HepG2 (cell line): ENCODE data around the gene PMM2. TPM values are rescaled to one million over a fixed set of nuclear protein-coding genes. Genes with fewer than 3 reads are reported as not detected.

Experiments
- ARNTL ChIP-seq: sonication (generic); formaldehyde crosslinking; IDR thresholded peaks from 2 replicates; pipeline ENCODE4 v1.4.0; 2020; ENCODE audit warnings: mild to moderate bottlenecking, missing genetic modification reagents
- CEBPG ChIP-seq: IDR thresholded peaks from 2 replicates; pipeline ENCODE4 v1.6.1; 2016
- GABPB1 ChIP-seq: IDR thresholded peaks from 2 replicates; pipeline ENCODE4 v1.6.1; 2016; ENCODE audit warnings: mild to moderate bottlenecking, missing genetic modification reagents, moderate library complexity, missing compliant biosample characterization
- MAFK ChIP-seq, 2 experiments: IDR thresholded peaks in 1 of 2; conservative IDR thresholded peaks in 1 of 2; 2 replicates each; pipeline ENCODE4 v1.6.1; 2011; ENCODE audit warnings: improper control_type of control experiment in 2 of 2, low read length in 2 of 2
- MLLT10 ChIP-seq: sonication (generic); formaldehyde crosslinking; IDR thresholded peaks from 2 replicates; pipeline ENCODE4 v1.4.0; 2020; ENCODE audit warnings: missing genetic modification reagents
- NR2F6 ChIP-seq, 2 experiments: IDR thresholded peaks; 2 replicates each; pipeline ENCODE4 v1.6.1; 2016; ENCODE audit warnings: antibody characterized with exemption in 1 of 2, mild to moderate bottlenecking in 1 of 2
- SMAD9 ChIP-seq: sonication (generic); formaldehyde crosslinking; IDR thresholded peaks from 2 replicates; pipeline ENCODE4 v1.5.1; 2020; ENCODE audit warnings: mild to moderate bottlenecking, missing genetic modification reagents
- TCF7 ChIP-seq: sonication (generic); IDR thresholded peaks from 2 replicates; pipeline ENCODE4 v1.6.1; 2016; ENCODE audit warnings: antibody characterized with exemption, low read depth
- THAP11 ChIP-seq: IDR thresholded peaks from 2 replicates; pipeline ENCODE4 v1.6.1; 2016; ENCODE audit warnings: missing biosample characterization, missing genetic modification reagents
- ZNF235 ChIP-seq: sonication (generic); formaldehyde crosslinking; IDR thresholded peaks from 2 replicates; pipeline ENCODE4 v1.8.1; 2023; ENCODE audit warnings: mild to moderate bottlenecking, missing genetic modification reagents, borderline replicate concordance
- ZNF251 ChIP-seq: sonication (generic); formaldehyde crosslinking; IDR thresholded peaks from 2 replicates; pipeline ENCODE4 v1.9.0; 2021; ENCODE audit warnings: mild to moderate bottlenecking, missing genetic modification reagents
- ZNF253 ChIP-seq: sonication (generic); formaldehyde crosslinking; IDR thresholded peaks from 2 replicates; pipeline ENCODE4 v1.8.0; 2022; ENCODE audit warnings: mild to moderate bottlenecking, missing genetic modification reagents, borderline replicate concordance
- ZNF331 ChIP-seq: sonication (generic); formaldehyde crosslinking; IDR thresholded peaks from 2 replicates; pipeline ENCODE4 v1.4.0; 2020; ENCODE audit warnings: missing genetic modification reagents
- ZNF333 ChIP-seq: sonication (generic); formaldehyde crosslinking; IDR thresholded peaks from 2 replicates; pipeline ENCODE4 v1.4.0; 2020; ENCODE audit warnings: mild to moderate bottlenecking, missing genetic modification reagents, borderline replicate concordance
- ZNF446 ChIP-seq: sonication (generic); formaldehyde crosslinking; IDR thresholded peaks from 2 replicates; pipeline ENCODE4 v1.5.0; 2020; ENCODE audit warnings: mild to moderate bottlenecking, missing genetic modification reagents
- ZNF574 ChIP-seq: sonication (generic); formaldehyde crosslinking; IDR thresholded peaks from 2 replicates; pipeline ENCODE4 v1.4.0; 2020; ENCODE audit warnings: missing genetic modification reagents
- ZNF615 ChIP-seq: sonication (generic); formaldehyde crosslinking; IDR thresholded peaks from 2 replicates; pipeline ENCODE4 v1.5.0; 2020; ENCODE audit warnings: mild to moderate bottlenecking, missing genetic modification reagents, borderline replicate concordance
- ZNF768 ChIP-seq: sonication (generic); formaldehyde crosslinking; IDR thresholded peaks from 2 replicates; pipeline ENCODE4 v1.4.0; 2020; ENCODE audit warnings: missing genetic modification reagents
- ZNF800 ChIP-seq: sonication (generic); formaldehyde crosslinking; IDR thresholded peaks from 2 replicates; pipeline ENCODE4 v1.4.0; 2020; ENCODE audit warnings: missing genetic modification reagents
- ZNF841 ChIP-seq: sonication (generic); formaldehyde crosslinking; IDR thresholded peaks from 2 replicates; pipeline ENCODE4 v1.8.1; 2023; ENCODE audit warnings: missing genetic modification reagents, borderline replicate concordance
- ZSCAN31 ChIP-seq: sonication (generic); formaldehyde crosslinking; IDR thresholded peaks from 2 replicates; pipeline ENCODE4 v1.5.0; 2020; ENCODE audit warnings: low read depth, mild to moderate bottlenecking, missing genetic modification reagents
- polyA plus RNA-seq, 8 experiments: library from polyadenylated mRNA; depleted of rRNA in 3 of 8; stranded (reverse) in 7 of 8; unstranded in 1 of 8; fragments of >200 nt; fragmentation: Illumina TruSeq in 4 of 8; extraction: Trizol in 4 of 8; gene quantifications; 2 replicates each; pipeline versions ENCODE4 v1.2.1 to v1.2.3, GENCODE V29; 2011 to 2016; ENCODE audit warnings: low read depth in 4 of 8, missing spikeins in 1 of 8, mixed read lengths in 1 of 8; ENCODE audit not compliant: insufficient read depth in 1 of 8
- total RNA-seq, 5 experiments: library from RNA; depleted of rRNA; stranded (reverse); fragments of >200 nt; fragmentation: Illumina TruSeq; extraction: Trizol; gene quantifications; 2 replicates each; pipeline ENCODE4 v1.2.3, GENCODE V29; 2016; ENCODE audit warnings: low read depth in 1 of 5

Gene PMM2
- total and polyA plus RNA-seq, 2 of the 13 experiments (the other 11 are each of a cell fraction or from before 2014, with no cell fraction given): 52.2 to 93.7 TPM

GRCh38 chr16:8868416-8869211 lies 71.0 kb downstream of the PMM2 start, which contains the start of gene CARHSP1 (continued):
- TF ChIP-seq ZNF768 (peak; percentile 13; the same call in 1 of the 2 replicates), ZNF333 (CRISPR knock-in tag) (0 out of 2 replicates have a peak, but pooled peaks have one; percentile 66), ZNF574 (CRISPR knock-in tag) (peak; percentile 68), ZNF253 (CRISPR knock-in tag) (peak; percentile 51; the same call in 1 of the 2 replicates), ARNTL (CRISPR knock-in tag) (no peak), ZNF841 (peak; percentile 20; the same call in 1 of the 2 replicates), ZNF800 (no peak), CEBPG (CRISPR knock-in tag) (peak; percentile 60), GABPB1 (CRISPR knock-in tag) (peak; percentile 56), ZNF235 (no peak; the same call in 1 of the 2 replicates), ZNF446 (CRISPR knock-in tag) (peak; percentile 61), ZSCAN31 (peak; percentile 86), ZNF615 (no peak), ZNF251 (CRISPR knock-in tag) (no peak), SMAD9 (CRISPR knock-in tag) (no peak; the same call in 1 of the 2 replicates), MLLT10 (CRISPR knock-in tag) (no peak), TCF7 (no peak), ZNF331 (CRISPR knock-in tag) (0 out of 2 replicates have a peak, but pooled peaks have one; percentile 11), NR2F6 (IDR thresholded peaks at IDR 0.05) (no peak), NR2F6 (CRISPR knock-in tag; IDR thresholded peaks at IDR 0.05) (peak; percentile 14; the same call in 1 of the 2 replicates), THAP11 (CRISPR knock-in tag) (peak; percentile 51; the same call in 1 of the 2 replicates), MAFK (conservative IDR thresholded peaks at IDR 0.05 in 1 of 2, IDR thresholded peaks at IDR 0.05 in 1 of 2; ENCODE audit: low read length in 2 of 2) (no peak)
